ENCODE results near the gene PTPRG. TPM values are rescaled to one million over a fixed set of nuclear protein-coding genes. Genes with fewer than 3 reads are reported as not detected.

The PTPRG gene
- total RNA-seq, 1 donor from 2014 or later: 61.4 TPM

DNA sequence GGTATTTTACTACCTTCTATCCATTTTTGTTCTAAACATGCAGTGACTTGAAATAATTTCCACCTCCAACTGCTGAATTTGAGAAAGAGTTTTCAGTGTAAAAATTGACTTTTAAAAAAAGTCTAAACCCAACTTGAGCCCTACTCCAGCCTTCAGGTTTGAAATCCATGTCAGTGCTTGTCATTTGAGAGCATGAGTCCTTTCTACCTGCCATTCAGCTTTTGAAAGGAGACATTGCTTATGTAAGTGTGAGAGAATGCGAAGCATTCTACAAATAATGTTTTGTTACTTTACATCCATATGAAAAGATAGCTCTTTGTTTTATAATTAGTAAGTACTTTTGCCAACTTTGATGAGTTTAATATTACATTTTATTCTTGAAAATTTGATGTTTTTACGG lies 329.2 kb downstream of the PTPRG start:
- DNase-seq (ENCODE audit: low spot score): no peak

DNA sequence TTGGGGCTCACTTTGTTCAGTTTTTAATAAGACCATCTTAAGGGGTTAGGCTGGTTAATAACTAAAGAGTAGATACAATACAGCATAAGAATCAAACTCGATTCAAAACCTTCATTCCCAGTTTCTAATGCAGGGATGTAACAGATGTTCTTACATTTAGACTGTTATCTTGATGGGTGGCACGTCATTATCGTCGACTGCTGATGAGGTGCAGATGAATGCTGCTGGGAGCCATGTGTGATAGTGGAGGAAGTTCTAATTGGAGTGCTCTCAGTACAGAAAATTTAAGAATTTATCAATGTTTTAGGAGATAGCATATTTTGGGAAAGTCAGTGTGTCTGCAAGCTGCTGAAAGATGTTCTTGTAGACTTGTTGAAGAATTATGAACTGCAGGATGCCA lies 331.5 kb downstream of the PTPRG start:
- no peak for DNase-seq (ENCODE audit: low spot score)

DNA sequence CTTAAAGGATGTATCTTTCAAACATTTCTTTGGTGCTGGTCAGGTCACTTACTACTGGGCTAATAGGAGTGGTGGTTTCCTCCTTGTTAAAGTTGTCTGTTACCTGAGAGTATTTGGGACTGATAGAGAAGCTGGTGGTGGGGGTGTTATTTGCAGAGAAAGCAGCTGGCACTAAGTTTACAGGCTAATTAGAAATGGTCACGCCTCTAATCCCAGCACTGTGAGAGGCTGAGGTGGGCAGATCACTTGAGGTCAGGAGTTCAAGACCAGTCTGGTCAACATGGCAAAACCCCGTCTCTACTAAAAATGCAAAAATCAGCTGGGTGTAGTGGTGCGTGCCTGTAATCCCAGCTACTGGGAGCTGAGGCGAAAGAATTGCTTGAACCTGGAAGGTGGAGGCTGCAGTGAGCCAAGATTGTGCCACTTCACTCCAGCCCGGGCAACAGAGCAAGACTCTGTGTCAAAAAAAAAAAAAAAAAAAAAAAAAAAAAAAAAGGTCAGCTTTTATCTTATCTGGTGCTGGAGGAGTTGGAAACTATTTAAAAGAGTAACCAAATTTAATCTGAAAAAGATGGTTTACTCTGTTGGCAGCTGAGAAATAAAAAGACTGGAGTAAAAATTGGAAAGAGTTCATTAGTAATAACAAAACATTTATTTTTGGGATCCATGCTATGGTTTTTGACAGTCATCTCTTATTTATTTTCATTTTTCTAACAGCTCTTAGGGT lies 332.6 kb downstream of the PTPRG start:
- DNase-seq (ENCODE audit: low spot score): no peak

DNA sequence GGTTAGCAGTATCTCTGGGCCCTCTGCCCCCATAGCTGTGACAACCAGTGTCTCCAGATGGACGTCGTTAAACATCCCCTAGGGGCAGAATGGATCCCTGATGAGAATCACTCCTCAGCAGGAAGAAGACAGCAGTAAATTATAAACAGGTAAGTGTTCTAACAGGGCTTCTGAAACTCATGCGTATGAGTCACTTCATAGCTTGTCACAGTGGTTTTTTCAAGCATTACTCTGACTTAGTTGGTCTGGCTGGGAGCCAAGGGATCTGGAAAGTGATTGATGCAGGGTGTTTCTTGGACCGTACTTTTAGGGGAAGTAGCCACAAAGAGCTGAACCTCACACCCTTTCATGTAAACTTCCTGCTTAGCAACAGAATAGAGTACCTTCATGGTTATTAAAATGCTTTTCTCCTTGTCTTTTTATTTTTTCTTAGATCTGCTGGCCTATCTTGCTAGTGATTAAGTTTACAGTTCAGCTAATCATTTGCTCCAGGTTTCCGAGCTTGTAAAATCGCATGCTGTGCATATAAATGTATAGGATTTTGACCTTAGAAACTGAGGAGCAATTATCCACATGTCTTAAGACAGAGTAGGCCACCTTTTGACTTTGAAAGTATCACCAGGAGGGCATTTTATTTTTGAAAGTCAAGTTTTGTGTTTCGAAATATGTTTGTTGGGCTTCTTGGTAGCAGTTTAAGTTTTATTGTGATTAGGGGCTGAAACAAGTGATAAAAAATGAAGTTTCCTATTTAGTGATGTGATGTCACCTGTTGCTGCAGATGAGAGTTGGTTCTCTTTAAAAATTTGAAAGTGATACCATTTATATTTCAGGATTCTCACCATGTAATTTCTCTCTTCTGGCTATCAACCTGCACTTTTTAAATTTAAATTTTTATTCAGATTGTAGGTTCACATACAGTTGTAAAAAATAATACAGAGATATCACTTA lies 333.9 kb downstream of the PTPRG start:
- DNase-seq (ENCODE audit: low spot score): peak; percentile 79

DNA sequence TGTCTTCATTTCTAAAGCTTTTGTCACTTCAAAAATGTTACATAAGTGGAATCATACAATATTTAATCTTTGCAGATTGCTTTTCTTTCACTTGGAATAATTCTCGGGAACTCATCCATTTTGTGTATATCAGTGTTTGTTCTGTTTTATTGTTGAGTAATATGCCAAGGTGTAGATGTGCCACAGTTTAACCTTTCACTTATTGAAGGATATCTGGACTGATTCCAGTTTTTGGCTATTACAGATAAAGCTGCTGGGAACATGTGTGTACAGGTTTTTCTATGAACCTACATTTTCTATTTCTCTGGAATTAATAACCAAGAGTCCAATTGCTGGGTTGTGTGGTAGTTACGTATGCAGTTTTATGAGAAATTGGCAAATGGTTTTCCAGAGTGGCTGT lies 334.9 kb downstream of the PTPRG start:
- DNase-seq (ENCODE audit: low spot score): no peak

DNA sequence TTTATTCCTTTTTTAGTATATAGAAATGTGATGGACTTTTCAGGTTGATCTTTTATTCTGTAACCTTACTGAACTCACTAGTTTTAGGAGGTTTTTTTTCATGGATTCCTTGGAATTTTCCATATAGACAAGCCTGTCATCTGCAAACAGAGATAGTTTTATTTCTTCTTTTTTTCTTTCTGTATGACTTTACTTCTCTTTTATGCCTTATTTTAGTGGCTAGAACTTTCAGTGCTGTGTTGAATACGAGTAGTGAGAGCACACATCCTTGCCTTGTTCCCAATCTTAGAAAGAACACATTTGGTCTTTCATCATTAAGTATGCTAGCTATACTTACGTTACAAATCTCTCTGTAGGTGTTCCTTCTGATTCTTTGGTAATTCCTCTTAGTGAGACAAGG lies 336.5 kb downstream of the PTPRG start:
- no peak for DNase-seq (ENCODE audit: low spot score)

DNA sequence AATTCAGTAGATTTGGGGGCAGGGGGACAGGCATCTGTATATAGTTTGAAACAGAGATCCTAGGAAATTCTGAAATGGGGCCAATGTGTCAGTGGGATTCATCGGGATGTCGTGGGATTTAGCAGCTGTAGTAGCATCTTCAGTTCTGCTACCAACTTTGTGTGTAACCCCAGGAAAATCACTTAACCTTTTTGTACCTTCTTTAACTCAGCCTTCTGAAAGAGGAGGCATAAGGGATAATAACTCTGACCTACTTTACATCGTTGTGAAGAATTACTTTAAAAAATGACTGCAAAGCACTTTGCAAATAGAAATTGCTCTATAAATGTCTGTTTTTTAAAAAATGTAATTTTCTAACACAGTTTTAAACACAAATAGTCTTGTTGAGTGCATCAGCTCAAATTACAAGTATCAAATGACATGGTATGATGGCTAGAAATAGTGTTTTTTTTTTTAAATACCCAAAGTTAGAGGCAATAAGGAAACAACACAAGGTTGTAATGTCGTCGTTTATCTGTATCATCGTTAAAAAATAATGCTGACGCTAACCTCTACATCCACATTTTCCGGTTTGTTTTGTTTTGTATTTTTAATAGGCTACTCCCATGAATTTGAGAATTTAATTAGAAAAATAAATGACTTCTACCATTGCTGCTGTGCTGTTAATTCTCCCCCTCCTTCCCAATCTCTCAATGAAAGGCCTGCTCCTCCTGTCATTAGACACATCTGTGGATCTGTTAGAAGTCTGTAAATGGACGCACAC lies 338.5 kb downstream of the PTPRG start:
- DNase-seq (ENCODE audit: low spot score): no peak

DNA sequence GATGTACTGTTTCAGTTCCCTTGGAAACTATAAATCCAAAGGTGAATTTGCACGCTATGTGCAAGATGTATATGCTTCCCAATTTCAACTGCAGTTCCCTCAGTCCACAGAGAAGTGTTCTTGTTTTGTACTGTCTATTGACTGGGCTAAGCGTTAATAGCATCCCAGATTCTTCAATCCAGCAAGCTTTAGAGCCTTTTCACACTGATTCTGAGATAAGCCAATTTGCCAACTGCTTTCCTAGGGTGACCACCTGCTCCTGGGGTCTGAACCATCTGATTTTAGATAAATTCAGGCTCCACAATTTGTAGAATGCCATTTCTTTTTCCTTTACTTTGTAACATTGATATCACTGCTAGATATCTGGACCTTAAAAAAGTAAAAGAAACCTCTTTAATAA lies 340.1 kb downstream of the PTPRG start:
- no peak for DNase-seq (ENCODE audit: low spot score)

DNA sequence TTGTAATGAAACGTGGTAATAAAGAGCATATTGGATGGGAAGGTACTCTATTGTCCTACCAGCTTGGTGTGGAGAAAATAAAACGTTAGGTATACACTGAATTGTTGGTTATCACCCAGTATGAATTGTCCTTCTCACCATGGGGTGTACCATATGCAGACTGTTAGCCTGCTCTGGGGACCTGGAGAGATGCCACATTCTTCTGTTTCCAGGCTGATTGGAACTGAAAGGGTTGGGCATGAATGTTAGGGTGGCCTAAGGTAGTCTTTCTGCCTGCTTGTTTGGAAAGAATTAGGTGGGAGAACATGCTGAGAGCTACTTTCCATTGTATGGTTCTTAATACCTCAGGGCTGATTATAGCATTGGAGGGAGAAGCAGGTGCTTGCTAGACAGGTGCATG lies 340.6 kb downstream of the PTPRG start:
- DNase-seq (ENCODE audit: low spot score): no peak

DNA sequence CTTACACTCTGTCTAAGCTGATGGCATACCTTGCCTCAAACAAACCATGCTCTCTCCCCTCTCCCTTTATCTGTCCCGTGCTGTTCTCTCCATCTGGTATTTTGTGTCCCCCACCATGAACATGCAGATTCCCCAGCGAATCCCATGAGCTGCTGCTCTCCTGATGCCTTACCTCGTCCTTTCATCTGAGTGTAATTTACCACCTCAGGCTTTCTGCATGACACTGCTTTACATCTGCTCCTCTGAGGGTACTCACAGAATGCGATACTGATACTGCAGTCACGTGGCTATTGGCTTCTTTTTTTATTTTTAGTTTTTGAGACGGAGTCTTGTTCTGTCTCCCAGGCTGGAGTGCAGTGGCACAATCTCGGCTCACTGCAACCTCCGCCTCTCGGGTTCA lies 341.7 kb downstream of the PTPRG start:
- DNase-seq (ENCODE audit: low spot score): no peak

DNA sequence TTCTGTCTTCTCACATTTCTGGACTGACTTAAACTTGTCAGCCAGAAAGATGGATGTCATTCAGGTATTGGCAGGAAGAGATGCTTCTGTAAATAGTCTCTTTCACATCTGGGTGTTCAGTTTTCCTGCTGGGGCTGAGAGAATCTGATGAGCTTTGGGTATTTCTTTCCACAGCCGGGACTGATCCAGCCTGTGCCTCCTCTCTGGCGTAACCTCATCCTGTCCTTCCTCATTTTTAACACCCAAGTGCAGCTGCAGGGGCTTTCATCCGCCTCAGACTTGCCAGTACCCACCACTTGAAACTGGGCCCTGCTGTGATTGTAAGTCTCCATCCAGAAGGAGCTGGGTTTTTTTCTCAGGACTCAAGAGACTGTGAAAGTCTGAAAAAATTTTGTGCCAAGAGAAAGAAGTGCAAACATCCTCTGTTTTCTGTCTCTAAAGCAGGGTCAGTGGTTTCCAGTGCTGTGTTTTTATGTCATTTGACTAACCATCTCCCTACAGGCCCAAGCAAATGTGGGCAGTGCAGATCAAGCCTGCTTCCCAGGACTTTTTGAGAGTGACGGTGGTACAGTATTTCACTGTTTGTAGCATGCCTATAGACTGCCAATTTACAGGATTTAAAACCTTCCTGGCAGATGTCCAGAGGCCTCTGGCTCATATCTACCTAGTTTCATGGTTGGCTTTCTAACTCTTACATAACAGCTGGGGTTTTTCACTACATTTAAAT lies 342.7 kb downstream of the PTPRG start:
- no peak for DNase-seq (ENCODE audit: low spot score)

DNA sequence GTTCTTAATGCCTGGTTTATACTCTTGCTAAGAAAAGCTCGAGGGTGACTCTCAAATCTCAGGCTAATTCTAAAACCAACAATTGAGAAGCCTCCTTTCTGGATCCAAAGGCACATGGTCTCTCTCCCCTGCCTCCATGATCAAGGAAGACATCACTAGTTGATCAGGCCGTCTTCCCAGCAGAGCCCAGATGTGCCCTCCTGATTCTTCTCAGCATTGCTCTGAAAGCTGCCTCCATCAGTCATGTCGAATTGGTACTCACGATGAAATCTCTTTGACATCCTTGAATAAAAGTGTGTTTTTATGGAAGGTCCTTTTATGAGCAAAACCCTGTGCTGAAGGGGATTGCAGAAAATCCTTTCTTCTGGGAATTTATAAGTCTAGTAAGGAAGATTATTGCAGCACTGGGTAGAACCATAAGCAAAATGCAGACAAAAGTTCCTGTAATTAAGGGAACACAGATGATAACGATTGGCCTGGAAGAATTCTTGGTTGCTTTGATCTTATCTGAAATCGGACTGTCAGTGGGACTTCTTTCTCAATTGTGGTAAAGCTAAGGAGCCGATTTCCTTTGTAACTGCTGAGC lies 345.9 kb downstream of the PTPRG start:
- no peak for DNase-seq (ENCODE audit: low spot score)

DNA sequence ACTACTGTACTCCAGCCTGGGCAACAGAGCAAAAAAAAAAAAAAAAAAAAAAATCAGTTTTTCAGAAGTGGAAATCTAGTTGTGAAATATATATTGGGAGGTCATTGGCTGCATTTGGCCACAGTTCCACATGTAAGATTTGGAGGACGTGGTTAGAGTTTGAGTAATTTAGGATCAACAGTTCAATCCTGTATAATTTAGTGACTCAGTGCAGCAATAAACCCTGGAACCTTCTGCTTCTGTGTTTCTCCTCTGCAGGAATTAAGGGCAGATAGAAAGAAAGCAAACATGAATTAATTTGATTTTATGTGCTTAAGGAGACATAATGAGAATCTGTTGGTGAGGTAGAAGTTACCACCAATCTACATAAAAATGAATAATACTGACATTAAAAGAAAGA lies 347.0 kb downstream of the PTPRG start:
- DNase-seq (ENCODE audit: low spot score): no peak

DNA sequence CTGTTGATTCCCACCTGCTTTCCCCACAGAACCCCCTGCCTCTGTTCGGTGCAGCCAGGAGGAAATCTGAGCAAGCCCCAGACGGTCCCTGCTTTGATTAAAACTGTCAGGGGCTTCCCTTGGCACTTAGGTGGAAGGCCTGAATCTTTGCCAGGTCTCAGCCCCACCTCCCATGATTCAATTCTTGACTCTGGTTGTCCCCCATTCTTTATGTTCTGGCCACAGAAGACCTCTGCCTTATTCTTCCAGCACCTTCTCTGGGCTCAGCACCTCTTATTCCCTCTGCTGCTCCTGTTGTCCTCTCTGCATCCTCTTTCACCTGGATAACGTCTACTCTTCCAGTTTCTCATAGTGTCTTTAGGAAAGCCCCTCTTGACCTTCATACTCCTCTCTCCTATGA lies 349.4 kb downstream of the PTPRG start:
- no peak for DNase-seq (ENCODE audit: low spot score)

DNA sequence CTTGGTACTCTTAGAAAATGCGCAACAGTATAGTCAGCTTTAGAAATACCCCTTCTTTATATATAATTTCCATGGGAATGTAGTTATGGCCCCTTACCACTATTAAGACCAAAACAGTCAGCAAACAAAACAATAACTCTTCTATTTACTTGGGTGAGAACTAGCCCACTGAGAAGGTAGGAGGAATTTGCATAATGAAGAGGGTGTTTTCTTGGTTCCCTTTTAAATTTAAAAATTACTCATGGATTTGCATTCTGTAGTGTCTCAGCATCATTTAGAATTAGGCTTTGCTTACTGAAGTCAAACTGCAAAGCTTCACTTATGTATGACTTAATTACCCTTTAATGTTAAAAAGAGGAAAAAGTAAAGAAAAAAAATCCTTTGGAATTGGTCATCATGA lies 350.8 kb downstream of the PTPRG start:
- DNase-seq (ENCODE audit: low spot score): no peak

DNA sequence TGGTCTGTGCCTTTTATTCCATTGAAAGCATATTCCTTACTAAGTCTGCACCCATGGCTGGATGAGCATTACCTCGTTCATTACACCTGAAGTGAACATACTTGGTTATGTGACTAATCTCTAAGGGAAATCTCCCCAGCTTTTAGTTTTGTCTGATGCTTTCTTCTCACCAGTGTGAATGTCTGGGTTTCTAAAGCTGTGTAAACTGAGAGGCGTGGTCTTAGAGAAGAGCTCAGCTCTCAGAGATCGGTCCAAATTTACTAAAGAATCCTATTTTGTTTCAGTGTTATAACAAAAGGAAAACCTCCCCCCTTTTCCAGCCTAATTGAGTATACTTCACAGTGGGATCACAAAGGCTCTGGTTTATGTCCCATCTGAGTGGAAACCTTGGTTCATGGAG lies 352.3 kb downstream of the PTPRG start:
- DNase-seq (ENCODE audit: low spot score): no peak

DNA sequence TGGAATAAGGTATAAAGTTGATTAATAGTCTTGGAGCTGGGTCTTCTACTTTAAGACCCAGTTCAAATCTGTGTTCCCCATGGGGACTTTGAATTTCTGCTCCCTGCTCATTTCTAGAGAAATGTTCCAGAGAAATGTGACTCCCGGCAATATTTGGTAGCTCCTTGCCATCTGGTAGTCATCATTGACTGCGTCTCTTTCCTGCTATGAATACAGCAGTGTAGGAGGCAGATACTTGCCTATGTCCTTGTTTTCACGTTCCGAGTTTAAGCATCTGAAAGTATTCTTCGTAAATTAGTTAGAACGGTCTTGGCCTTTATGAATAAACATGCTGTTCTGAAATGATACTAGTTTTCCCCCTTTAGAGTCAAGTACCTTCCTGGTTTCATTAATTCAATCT lies 352.9 kb downstream of the PTPRG start:
- no peak for DNase-seq (ENCODE audit: low spot score)

DNA sequence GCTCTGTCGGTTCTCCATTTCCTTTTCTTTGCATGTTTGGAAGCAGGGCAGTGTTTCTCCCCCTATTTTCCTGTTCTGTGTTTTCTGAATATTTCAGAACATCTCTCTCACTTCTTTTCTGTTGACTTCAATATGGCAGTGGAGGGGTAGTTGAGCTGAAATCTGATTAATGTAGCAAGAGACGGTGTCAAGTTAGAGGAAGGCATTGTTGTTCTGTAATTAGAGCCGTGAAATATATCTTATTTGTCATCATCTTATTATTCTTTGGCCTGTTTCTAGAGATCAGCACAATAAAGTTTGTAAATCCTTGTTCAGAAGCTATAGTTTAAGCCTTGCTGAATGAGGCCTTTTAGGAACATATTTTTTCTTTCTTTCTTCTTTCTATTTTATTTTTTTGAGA lies 353.9 kb downstream of the PTPRG start:
- DNase-seq (ENCODE audit: low spot score): no peak

DNA sequence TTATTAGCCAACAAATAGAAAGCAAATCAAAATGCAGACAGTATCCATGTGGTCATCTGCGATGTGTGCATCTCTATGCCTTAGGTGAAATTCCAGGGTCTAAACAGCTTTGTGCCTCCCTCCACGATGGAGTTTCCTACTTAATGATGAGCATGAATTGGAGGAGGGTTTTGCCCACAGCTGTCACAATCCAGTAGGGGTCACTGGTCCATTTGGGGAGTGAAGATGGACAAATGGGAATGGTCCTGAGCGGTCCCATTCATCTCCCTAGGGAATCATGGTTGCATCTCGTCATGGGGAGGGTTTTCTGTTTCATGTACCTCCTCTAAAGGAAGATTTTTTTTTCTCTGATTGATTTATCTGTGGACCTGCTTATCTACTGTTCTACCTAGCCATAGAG lies 358.0 kb downstream of the PTPRG start:
- no peak for DNase-seq (ENCODE audit: low spot score)

DNA sequence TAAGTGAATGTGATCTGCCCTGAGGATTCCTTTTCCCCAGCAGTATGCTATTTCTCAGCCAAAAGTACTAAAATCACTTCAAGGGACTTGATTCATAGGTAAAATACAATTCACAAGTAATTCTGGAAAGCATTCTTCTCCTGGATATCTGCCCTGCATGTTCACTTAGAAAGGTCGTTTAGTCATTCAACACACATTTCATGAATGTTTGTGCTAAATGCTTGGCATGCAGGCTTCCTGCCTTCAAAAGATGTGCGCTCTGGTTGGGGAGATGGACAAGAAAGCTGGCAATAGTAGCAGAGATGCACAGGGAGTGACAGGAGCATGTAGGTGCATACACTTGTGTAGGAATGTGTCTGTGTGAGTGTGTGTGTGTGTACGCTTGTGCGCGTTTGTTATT lies 360.7 kb downstream of the PTPRG start:
- DNase-seq (ENCODE audit: low spot score): no peak

DNA sequence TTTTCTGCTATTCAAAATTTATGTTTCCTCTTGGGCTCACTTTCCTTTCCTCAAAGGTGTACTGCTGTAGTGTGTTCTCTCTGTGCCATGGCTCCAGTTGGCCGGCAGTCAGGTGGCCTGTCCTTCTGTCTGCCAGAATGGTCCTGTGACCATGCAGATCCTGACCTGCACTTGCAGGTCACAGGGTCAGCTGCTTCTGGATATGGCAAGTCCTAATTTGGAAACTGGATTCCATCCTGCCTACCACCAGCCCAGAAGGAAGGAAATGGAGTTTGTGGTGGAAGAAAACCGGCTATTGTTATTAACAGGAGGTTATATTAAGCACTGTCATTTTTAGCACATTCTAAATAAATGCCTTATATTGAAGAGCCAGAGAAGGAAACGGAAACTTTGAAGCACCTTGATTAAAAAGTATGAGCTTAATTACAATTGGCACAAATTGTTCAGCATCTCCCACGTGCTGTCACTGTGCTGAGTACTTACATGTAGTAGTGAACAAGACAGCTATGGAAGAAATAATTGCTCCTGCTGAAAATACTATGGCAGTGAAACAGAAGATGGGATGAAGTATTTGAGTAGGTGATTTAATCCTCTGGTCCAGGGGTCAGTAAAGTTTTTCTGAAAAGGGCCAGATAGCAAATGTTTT lies 362.8 kb downstream of the PTPRG start:
- no peak for DNase-seq (ENCODE audit: low spot score)
